ENCODE measurements around the gene SUSD1. TPM values are rescaled to one million over a fixed set of nuclear protein-coding genes. Genes with fewer than 3 reads are reported as not detected.

The SUSD1 gene
- polyA plus RNA-seq, 1 of the 3 experiments (the other 2 are of a cell fraction): 8.2 TPM

DNA sequence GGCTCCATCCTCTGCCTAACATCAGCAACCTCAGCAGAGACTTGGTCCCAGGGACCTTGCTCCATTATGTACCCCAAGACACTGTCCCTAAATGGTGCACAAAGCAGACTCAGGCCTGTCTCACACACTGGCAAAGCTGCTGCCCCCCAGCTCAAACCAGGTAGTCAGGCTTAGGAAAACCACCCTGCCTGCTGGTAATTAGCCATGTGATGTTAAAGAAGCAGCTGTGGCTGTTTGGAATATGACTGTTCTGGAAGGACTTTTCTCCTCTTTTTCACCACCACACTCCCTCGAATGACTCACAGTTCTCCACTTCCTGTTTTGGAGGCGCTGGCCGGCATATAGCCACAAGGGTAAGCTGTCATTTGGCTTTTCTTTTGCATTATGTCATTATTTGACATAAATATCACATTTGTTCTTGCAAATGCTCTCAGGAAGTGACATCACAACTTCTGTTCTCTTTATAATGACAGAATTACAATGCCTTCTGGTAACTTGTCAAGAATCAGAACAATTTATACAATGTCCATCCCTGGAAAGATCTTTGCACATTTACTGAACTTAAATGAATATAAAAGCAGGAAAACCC, 113.9 kb downstream of the SUSD1 start:
- Histone ChIP-seq H3K36me3 (replicated peaks in 1 of 2; ENCODE audit: control insufficient read depth in 1 of 2, insufficient read depth in 2 of 2, low read length in 1 of 2) (no peaks in the 10 kb centered on the region), H3K27ac (ENCODE audit: low read depth in 2 of 2, low read length in 1 of 2) (peak overlapping the region; percentile 79 to 93), H3K4me3 (ENCODE audit: low read depth in 2 of 2, low read length in 1 of 2) (no peak overlapping the region), H2AFZ (ENCODE audit: low read depth) (no peak overlapping the region), H3K4me1 (ENCODE audit: control insufficient read depth in 1 of 2, insufficient read depth in 2 of 2, low read depth in 1 of 2, low read length in 1 of 2) (peaks cover 12 to 38% of the 10 kb centered on the region in 2 experiments), H3K9me2 (no peaks in the 10 kb centered on the region), H3K9me3 (no peaks in the 10 kb centered on the region), H4K20me1 (ENCODE audit: insufficient read depth) (no peaks in the 10 kb centered on the region), H3K27me3 (ENCODE audit: insufficient read depth) (no peaks in the 10 kb centered on the region), H3F3A (replicated peaks; ENCODE audit: insufficient read depth) (peaks cover 40% of the 10 kb centered on the region), H3K9ac (peak overlapping the region; percentile 26; the same call in 1 of the 2 replicates), H3K4me2 (peak overlapping the region; percentile 61; the same call in 1 of the 2 replicates), H3K79me2 (ENCODE audit: insufficient read depth) (no peaks in the 10 kb centered on the region)
- peak; percentile 22 for DNase-seq
- ChIA-PET POLR2A (no interaction called here), CTCF (interaction anchor here (1.4 kb wide), 1 partner anchor 14 kb away, joined by 4 read pairs; no protein-coding TSS in a partner anchor)
- WGBS (ENCODE audit: low lambda C conversion rate): 9% methylated on average over 3 of the region's 3 CpGs
- TF ChIP-seq EZH2phosphoT487 (IDR thresholded peaks at IDR 0.05; ENCODE audit: borderline replicate concordance, low read depth): no peak
- TF ChIP-seq CHD2 (IDR thresholded peaks at IDR 0.05; ENCODE audit: low read length, partially characterized antibody): no peak
- TF ChIP-seq PBX3 (IDR thresholded peaks at IDR 0.05): peak; percentile 94
- TF ChIP-seq, protein P1, sequence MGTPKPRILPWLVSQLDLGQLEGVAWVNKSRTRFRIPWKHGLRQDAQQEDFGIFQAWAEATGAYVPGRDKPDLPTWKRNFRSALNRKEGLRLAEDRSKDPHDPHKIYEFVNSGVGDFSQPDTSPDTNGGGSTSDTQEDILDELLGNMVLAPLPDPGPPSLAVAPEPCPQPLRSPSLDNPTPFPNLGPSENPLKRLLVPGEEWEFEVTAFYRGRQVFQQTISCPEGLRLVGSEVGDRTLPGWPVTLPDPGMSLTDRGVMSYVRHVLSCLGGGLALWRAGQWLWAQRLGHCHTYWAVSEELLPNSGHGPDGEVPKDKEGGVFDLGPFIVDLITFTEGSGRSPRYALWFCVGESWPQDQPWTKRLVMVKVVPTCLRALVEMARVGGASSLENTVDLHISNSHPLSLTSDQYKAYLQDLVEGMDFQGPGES (IDR thresholded peaks at IDR 0.05; ENCODE audit: low read depth, low read length): no peak
- TF ChIP-seq FOSL2 (IDR thresholded peaks at IDR 0.05; ENCODE audit: borderline replicate concordance, low read depth): peak; percentile 97
- peak; percentile 71; the same call in 1 of the 2 replicates for TF ChIP-seq ZBTB33 (IDR thresholded peaks at IDR 0.05; ENCODE audit: borderline replicate concordance, low read depth)
- no peak for TF ChIP-seq RFX5 (IDR thresholded peaks at IDR 0.05; ENCODE audit: low read length)
- TF ChIP-seq ELF1 (IDR thresholded peaks at IDR 0.05): peak; percentile 82; the same call in 1 of the 2 replicates
- TF ChIP-seq RAD21 (IDR thresholded peaks at IDR 0.05; ENCODE audit: low read length): no peak
- peak; percentile 93 for TF ChIP-seq JUND (IDR thresholded peaks at IDR 0.05)
- TF ChIP-seq MAX (IDR thresholded peaks at IDR 0.05; ENCODE audit: low read depth): peak; percentile 85
- no peak for TF ChIP-seq RCOR1 (IDR thresholded peaks at IDR 0.05; ENCODE audit: low read length)
- TF ChIP-seq USF2 (IDR thresholded peaks at IDR 0.05; ENCODE audit: borderline replicate concordance, low read depth, low read length): no peak
- no peak for TF ChIP-seq GATA2 (CRISPR knock-in tag; IDR thresholded peaks at IDR 0.05)
- no peak for TF ChIP-seq NRF1 (IDR thresholded peaks at IDR 0.05; ENCODE audit: low read depth, low read length)
- no peak for TF ChIP-seq TAF1 (IDR thresholded peaks at IDR 0.05; ENCODE audit: borderline replicate concordance, low read depth, low read length)
- TF ChIP-seq, protein P2, sequence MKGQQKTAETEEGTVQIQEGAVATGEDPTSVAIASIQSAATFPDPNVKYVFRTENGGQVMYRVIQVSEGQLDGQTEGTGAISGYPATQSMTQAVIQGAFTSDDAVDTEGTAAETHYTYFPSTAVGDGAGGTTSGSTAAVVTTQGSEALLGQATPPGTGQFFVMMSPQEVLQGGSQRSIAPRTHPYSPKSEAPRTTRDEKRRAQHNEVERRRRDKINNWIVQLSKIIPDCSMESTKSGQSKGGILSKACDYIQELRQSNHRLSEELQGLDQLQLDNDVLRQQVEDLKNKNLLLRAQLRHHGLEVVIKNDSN (IDR thresholded peaks at IDR 0.05; ENCODE audit: borderline replicate concordance, low read depth): no peak; the same call in 1 of the 2 replicates
- TF ChIP-seq TEAD4 (IDR thresholded peaks at IDR 0.05; ENCODE audit: borderline replicate concordance, insufficient read depth): peak; percentile 74
- TF ChIP-seq SMC3 (IDR thresholded peaks at IDR 0.05; ENCODE audit: low read depth, low read length): no peak
- TF ChIP-seq EP300 (IDR thresholded peaks at IDR 0.05; ENCODE audit: borderline replicate concordance in 1 of 2, low read depth in 1 of 2, low read length in 1 of 2): peak; percentile 26 to 88; a peak in 3 of 4 replicates
- TF ChIP-seq, protein P3, sequence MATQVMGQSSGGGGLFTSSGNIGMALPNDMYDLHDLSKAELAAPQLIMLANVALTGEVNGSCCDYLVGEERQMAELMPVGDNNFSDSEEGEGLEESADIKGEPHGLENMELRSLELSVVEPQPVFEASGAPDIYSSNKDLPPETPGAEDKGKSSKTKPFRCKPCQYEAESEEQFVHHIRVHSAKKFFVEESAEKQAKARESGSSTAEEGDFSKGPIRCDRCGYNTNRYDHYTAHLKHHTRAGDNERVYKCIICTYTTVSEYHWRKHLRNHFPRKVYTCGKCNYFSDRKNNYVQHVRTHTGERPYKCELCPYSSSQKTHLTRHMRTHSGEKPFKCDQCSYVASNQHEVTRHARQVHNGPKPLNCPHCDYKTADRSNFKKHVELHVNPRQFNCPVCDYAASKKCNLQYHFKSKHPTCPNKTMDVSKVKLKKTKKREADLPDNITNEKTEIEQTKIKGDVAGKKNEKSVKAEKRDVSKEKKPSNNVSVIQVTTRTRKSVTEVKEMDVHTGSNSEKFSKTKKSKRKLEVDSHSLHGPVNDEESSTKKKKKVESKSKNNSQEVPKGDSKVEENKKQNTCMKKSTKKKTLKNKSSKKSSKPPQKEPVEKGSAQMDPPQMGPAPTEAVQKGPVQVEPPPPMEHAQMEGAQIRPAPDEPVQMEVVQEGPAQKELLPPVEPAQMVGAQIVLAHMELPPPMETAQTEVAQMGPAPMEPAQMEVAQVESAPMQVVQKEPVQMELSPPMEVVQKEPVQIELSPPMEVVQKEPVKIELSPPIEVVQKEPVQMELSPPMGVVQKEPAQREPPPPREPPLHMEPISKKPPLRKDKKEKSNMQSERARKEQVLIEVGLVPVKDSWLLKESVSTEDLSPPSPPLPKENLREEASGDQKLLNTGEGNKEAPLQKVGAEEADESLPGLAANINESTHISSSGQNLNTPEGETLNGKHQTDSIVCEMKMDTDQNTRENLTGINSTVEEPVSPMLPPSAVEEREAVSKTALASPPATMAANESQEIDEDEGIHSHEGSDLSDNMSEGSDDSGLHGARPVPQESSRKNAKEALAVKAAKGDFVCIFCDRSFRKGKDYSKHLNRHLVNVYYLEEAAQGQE (IDR thresholded peaks at IDR 0.05; ENCODE audit: low read depth, low read length): 0 out of 2 replicates have a peak, but pooled peaks have one; percentile 22
- TF ChIP-seq FOXJ3 (CRISPR knock-in tag; IDR thresholded peaks at IDR 0.05): no peak
- peak; percentile 82 for TF ChIP-seq NFIC (IDR thresholded peaks at IDR 0.05; ENCODE audit: borderline replicate concordance)

Data from SK-N-SH (cell line).